Trophoblast cell (in vitro differentiated cells and primary cell): ENCODE measurements around the gene LEAP2.
A peak's percentile ranks its signal among the peaks of the same experiment; 100 is the strongest.

ENCODE experiments used
- DNase-seq, 2 donors: peaks; one replicate each; pipeline ENCODE4 v3.0.0-alpha.2; 2016
- H2AFZ ChIP-seq: 2 replicates; pipeline ENCODE4 v1.6.1; 2013; ENCODE audit warnings: low read length, moderate library complexity, mild to moderate bottlenecking; ENCODE audit not compliant: insufficient read depth, poor library complexity
- H2AK5ac ChIP-seq: 2 replicates; pipeline ENCODE4 v1.6.1; 2013; ENCODE audit warnings: mild to moderate bottlenecking, low read length
- H2BK120ac ChIP-seq: 2 replicates; pipeline ENCODE4 v1.6.1; 2013; ENCODE audit warnings: low read length, mild to moderate bottlenecking, moderate library complexity; ENCODE audit not compliant: insufficient read depth, poor library complexity
- H2BK12ac ChIP-seq: 2 replicates; pipeline ENCODE4 v1.6.1; 2013; ENCODE audit warnings: mild to moderate bottlenecking, low read length, moderate library complexity
- H2BK5ac ChIP-seq: 2 replicates; pipeline ENCODE4 v1.6.1; 2013; ENCODE audit warnings: low read length, low read depth, moderate library complexity, mild to moderate bottlenecking; ENCODE audit not compliant: poor library complexity
- H3K14ac ChIP-seq: 2 replicates; pipeline ENCODE4 v1.6.1; 2013; ENCODE audit warnings: mild to moderate bottlenecking, low read length
- H3K18ac ChIP-seq: 2 replicates; pipeline ENCODE4 v1.6.1; 2013; ENCODE audit warnings: mild to moderate bottlenecking, low read length
- H3K23ac ChIP-seq: 2 replicates; pipeline ENCODE4 v1.6.1; 2013; ENCODE audit warnings: low read length
- H3K27ac ChIP-seq: 2 replicates; pipeline ENCODE4 v1.5.1; 2013; ENCODE audit warnings: low read depth, mild to moderate bottlenecking, inconsistent platforms, low read length, moderate library complexity
- H3K27me3 ChIP-seq: 2 replicates; pipeline ENCODE4 v1.6.1; 2013; ENCODE audit warnings: inconsistent platforms, mild to moderate bottlenecking, low read length, moderate library complexity; ENCODE audit not compliant: insufficient read depth
- H3K36me3 ChIP-seq, 2 experiments: 1 replicate in 1 of 2; 2 replicates in 1 of 2; pipeline ENCODE4 v1.6.1; 2013; ENCODE audit warnings: low read length in 2 of 2, mild to moderate bottlenecking in 2 of 2, moderate library complexity in 1 of 2; ENCODE audit not compliant: insufficient read depth in 2 of 2, control insufficient read depth in 1 of 2
- H3K4ac ChIP-seq: 2 replicates; pipeline ENCODE4 v1.6.1; 2013; ENCODE audit warnings: low read depth, mild to moderate bottlenecking, low read length, moderate library complexity
- H3K4me1 ChIP-seq, 2 experiments: 1 replicate in 1 of 2; 2 replicates in 1 of 2; pipeline ENCODE4 v1.6.1; 2013; ENCODE audit warnings: low read length in 2 of 2, mild to moderate bottlenecking in 2 of 2, moderate library complexity in 1 of 2; ENCODE audit not compliant: insufficient read depth in 2 of 2, control insufficient read depth in 1 of 2
- H3K4me2 ChIP-seq: 2 replicates; pipeline ENCODE4 v1.6.1; 2013; ENCODE audit warnings: inconsistent platforms, mild to moderate bottlenecking, low read length, moderate library complexity
- H3K4me3 ChIP-seq: 2 replicates; pipeline ENCODE4 v1.5.1; 2013; ENCODE audit warnings: mild to moderate bottlenecking, low read depth, low read length, inconsistent platforms
- H3K79me1 ChIP-seq: one replicate; pipeline ENCODE4 v1.6.1; 2013; ENCODE audit warnings: low read length
- H3K79me2 ChIP-seq: 2 replicates; pipeline ENCODE4 v1.6.1; 2013; ENCODE audit warnings: low read length, mild to moderate bottlenecking; ENCODE audit not compliant: control insufficient read depth, insufficient read depth, poor library complexity
- H3K9ac ChIP-seq: 2 replicates; pipeline ENCODE4 v1.6.1; 2013; ENCODE audit warnings: mild to moderate bottlenecking, low read length
- H3K9me3 ChIP-seq: 2 replicates; pipeline ENCODE4 v1.6.1; 2013; ENCODE audit warnings: low read depth, mild to moderate bottlenecking, control low read depth, inconsistent platforms, low read length; ENCODE audit not compliant: insufficient read depth
- H4K12ac ChIP-seq: 2 replicates; pipeline ENCODE4 v1.6.1; 2013; ENCODE audit warnings: low read depth, mild to moderate bottlenecking, low read length, moderate library complexity
- H4K8ac ChIP-seq: 2 replicates; pipeline ENCODE4 v1.6.1; 2013; ENCODE audit warnings: low read depth, mild to moderate bottlenecking, low read length, moderate library complexity
- H4K91ac ChIP-seq: one replicate; pipeline ENCODE4 v1.6.1; 2013; ENCODE audit warnings: low read depth, mild to moderate bottlenecking, low read length, moderate library complexity
- WGBS: extraction: QIAGEN DNeasy Blood & Tissue Kit; methylation state at CpG from one replicate; pipeline ENCODE4 v1.1.7; 2013; ENCODE audit warnings: missing lambda C conversion rate; ENCODE audit not compliant: insufficient read length, insufficient coverage; ENCODE audit errors: extremely low coverage; 5-methylcytosine and 5-hydroxymethylcytosine counted together

The LEAP2 gene

GRCh38 chr5:132873930-132874271, 433 bp downstream of the LEAP2 start:
- Histone ChIP-seq H3K27me3 (no peaks in the 10 kb centered on the region), H3K4me1 (no peaks in the 10 kb centered on the region), H2BK120ac (no peak overlapping the region), H3K4me3 (no peak overlapping the region), H4K91ac (no peak overlapping the region), H3K23ac (no peak overlapping the region), H3K14ac (no peak overlapping the region), H3K9ac (no peak overlapping the region), H3K18ac (no peak overlapping the region), H2BK5ac (no peak overlapping the region), H4K8ac (no peak overlapping the region), H3K79me2 (no peaks in the 10 kb centered on the region), H3K27ac (no peak overlapping the region), H2BK12ac (no peak overlapping the region), H3K79me1 (no peaks in the 10 kb centered on the region), H4K12ac (no peak overlapping the region), H3K36me3 (peaks cover 10 to 36% of the 10 kb centered on the region in 2 experiments), H2AFZ (no peak overlapping the region), H2AK5ac (no peak overlapping the region), H3K4ac (no peak overlapping the region), H3K4me2 (no peak overlapping the region), H3K9me3 (no peaks in the 10 kb centered on the region)
- no peak for DNase-seq
- no CpG with 5 or more reads among the region's 3 CpGs for WGBS

- peak in 1 of 2 donors; percentile 25 for DNase-seq
- no peaks in the 10 kb centered on the region for H3K9me3 ChIP-seq
- H3K79me1 ChIP-seq = no peaks in the 10 kb centered on the region
- no peak overlapping the region for H4K91ac ChIP-seq
- H2AFZ ChIP-seq = no peak overlapping the region
- H3K27me3 ChIP-seq = no peaks in the 10 kb centered on the region
- H3K23ac ChIP-seq = no peak overlapping the region
- H4K12ac ChIP-seq = no peak overlapping the region
- H4K8ac ChIP-seq = no peak overlapping the region
- H2BK5ac ChIP-seq = no peak overlapping the region
- no peak overlapping the region for H3K9ac ChIP-seq
- H3K36me3 ChIP-seq = peaks cover 12 to 36% of the 10 kb centered on the region in 2 experiments
- no CpG with 5 or more reads among the region's 1 CpG for WGBS
- H2BK120ac ChIP-seq = no peak overlapping the region
- no peak overlapping the region for H3K4ac ChIP-seq
- no peak overlapping the region for H2AK5ac ChIP-seq
- H3K27ac ChIP-seq = no peak overlapping the region
- no peak overlapping the region for H3K4me3 ChIP-seq
- no peak overlapping the region for H3K14ac ChIP-seq
- H3K4me1 ChIP-seq = no peaks in the 10 kb centered on the region
- no peak overlapping the region for H2BK12ac ChIP-seq
- H3K18ac ChIP-seq = no peak overlapping the region
- no peak overlapping the region for H3K4me2 ChIP-seq
- H3K79me2 ChIP-seq = no peaks in the 10 kb centered on the region
These were observed 2.7 kb downstream of the LEAP2 start for GRCh38 chr5:132876020-132876759.

GRCh38 chr5:132877466-132877865, 4.0 kb downstream of the LEAP2 start:
- H3K79me2 ChIP-seq = no peaks in the 10 kb centered on the region
- no peak overlapping the region for H2BK120ac ChIP-seq
- no peak overlapping the region for H4K91ac ChIP-seq
- H3K4ac ChIP-seq = no peak overlapping the region
- H4K12ac ChIP-seq = no peak overlapping the region
- no peak for DNase-seq
- peaks cover 18 to 32% of the 10 kb centered on the region in 2 experiments for H3K36me3 ChIP-seq
- no peak overlapping the region for H3K4me2 ChIP-seq
- no peaks in the 10 kb centered on the region for H3K4me1 ChIP-seq
- no peak overlapping the region for H3K18ac ChIP-seq
- no peaks in the 10 kb centered on the region for H3K9me3 ChIP-seq
- no peaks in the 10 kb centered on the region for H3K27me3 ChIP-seq
- H3K14ac ChIP-seq = no peak overlapping the region
- WGBS = no CpG with 5 or more reads among the region's 2 CpGs
- no peak overlapping the region for H3K23ac ChIP-seq
- H2BK5ac ChIP-seq = no peak overlapping the region
- H4K8ac ChIP-seq = no peak overlapping the region
- no peak overlapping the region for H2AK5ac ChIP-seq
- no peak overlapping the region for H3K27ac ChIP-seq
- H2BK12ac ChIP-seq = no peak overlapping the region
- no peaks in the 10 kb centered on the region for H3K79me1 ChIP-seq
- no peak overlapping the region for H3K9ac ChIP-seq
- H2AFZ ChIP-seq = no peak overlapping the region
- no peak overlapping the region for H3K4me3 ChIP-seq

- Histone ChIP-seq H2AK5ac (no peak overlapping the region), H3K4ac (no peak overlapping the region), H3K79me2 (no peaks in the 10 kb centered on the region), H2BK120ac (no peak overlapping the region), H3K4me3 (no peak overlapping the region), H3K79me1 (no peaks in the 10 kb centered on the region), H3K9me3 (no peaks in the 10 kb centered on the region), H3K4me2 (no peak overlapping the region), H3K36me3 (peaks cover 19 to 34% of the 10 kb centered on the region in 2 experiments), H4K8ac (no peak overlapping the region), H3K27me3 (no peaks in the 10 kb centered on the region), H2BK12ac (no peak overlapping the region), H3K27ac (no peak overlapping the region), H3K18ac (no peak overlapping the region), H3K23ac (no peak overlapping the region), H3K9ac (no peak overlapping the region), H4K91ac (no peak overlapping the region), H4K12ac (no peak overlapping the region), H2BK5ac (no peak overlapping the region), H3K4me1 (no peaks in the 10 kb centered on the region), H2AFZ (no peak overlapping the region), H3K14ac (no peak overlapping the region)
- no peak for DNase-seq
- WGBS = no CpG with 5 or more reads among the region's 3 CpGs
These were observed 4.5 kb downstream of the LEAP2 start for GRCh38 chr5:132877938-132878337.
